Bone marrow (tissue), 2 donors: Measurements from ENCODE around the gene UPK2.
"Not testable (repeated sequence)": the region's sequence is repeated elsewhere in the genome, so short reads cannot be mapped to it uniquely, and the experiment has no call there.

ENCODE experiments used
- DNase-seq, 2 donors: peaks; one replicate each; lab custom pipeline; 2025; lab: John Stamatoyannopoulos, UW

UPK2 gene

GRCh38 chr11:118988280-118988679 lies 32.2 kb downstream of the UPK2 start:
- DNase-seq, result no peak

- DNase-seq, result not testable (repeated sequence)
These were observed 35.5 kb downstream of the UPK2 start for GRCh38 chr11:118991486-118992038.

- DNase-seq, result peak; percentile 13 to 43
These were observed 41.0 kb downstream of the UPK2 start for GRCh38 chr11:118996926-118997626.

- DNase-seq, result peak; percentile 75 to 87
These were observed 41.7 kb downstream of the UPK2 start, which contains the start of gene CENATAC for GRCh38 chr11:118997627-118998387. TSS of gene CENATAC (plus strand) at chr11:118998138. CDS start at chr11:118998198, 60 bp downstream.

GRCh38 chr11:118998388-118998717 lies 42.3 kb downstream of the UPK2 start:
- no peak for DNase-seq

GRCh38 chr11:118998822-118999221 lies 42.7 kb downstream of the UPK2 start:
- DNase-seq, result no peak

- DNase-seq, result no peak
These were observed 44.8 kb downstream of the UPK2 start for GRCh38 chr11:119000906-119001305.

- no peak for DNase-seq
These were observed 50.6 kb downstream of the UPK2 start for GRCh38 chr11:119006656-119007055.
